HAP-1 (cell line): ENCODE results near the gene MATR3.

ENCODE experiments used
- DNase-seq, 2 experiments: peaks; one replicate each; pipeline ENCODE4 v3.0.0-alpha.2; 2016 to 2020; ENCODE audit warnings: low spot score in 2 of 2
- H3K27me3 ChIP-seq: fragments of 250-450 bp; sonication (Bioruptor Pico); 2 replicates; pipeline ENCODE4 v1.5.1; 2020; ENCODE audit warnings: low read depth, mild to moderate bottlenecking, moderate library complexity
- H3K36me3 ChIP-seq: fragments of 250-450 bp; sonication (Bioruptor Pico); replicated peaks from 2 replicates; pipeline ENCODE4 v1.5.1; 2020; ENCODE audit warnings: mild to moderate bottlenecking
- H3K4me1 ChIP-seq: fragments of 250-450 bp; sonication (Bioruptor Pico); 2 replicates; pipeline ENCODE4 v1.5.1; 2020; ENCODE audit warnings: mild to moderate bottlenecking
- H3K4me3 ChIP-seq: fragments of 250-450 bp; sonication (Bioruptor Pico); 2 replicates; pipeline ENCODE4 v1.5.1; 2020; ENCODE audit warnings: mild to moderate bottlenecking, moderate library complexity
- H3K9me3 ChIP-seq: fragments of 250-450 bp; sonication (Bioruptor Pico); 2 replicates; pipeline ENCODE4 v1.5.1; 2020; ENCODE audit warnings: mild to moderate bottlenecking, moderate library complexity
- in situ Hi-C: fragments of 300-500 bp; cut with MboI; formaldehyde crosslinking; loops from 3 replicates; pipeline ENCODE4 v1.14.3; 2020; ENCODE audit warnings: low sequenced_read_pairs, inconsistent platforms, mixed read lengths

Gene MATR3, protein sequence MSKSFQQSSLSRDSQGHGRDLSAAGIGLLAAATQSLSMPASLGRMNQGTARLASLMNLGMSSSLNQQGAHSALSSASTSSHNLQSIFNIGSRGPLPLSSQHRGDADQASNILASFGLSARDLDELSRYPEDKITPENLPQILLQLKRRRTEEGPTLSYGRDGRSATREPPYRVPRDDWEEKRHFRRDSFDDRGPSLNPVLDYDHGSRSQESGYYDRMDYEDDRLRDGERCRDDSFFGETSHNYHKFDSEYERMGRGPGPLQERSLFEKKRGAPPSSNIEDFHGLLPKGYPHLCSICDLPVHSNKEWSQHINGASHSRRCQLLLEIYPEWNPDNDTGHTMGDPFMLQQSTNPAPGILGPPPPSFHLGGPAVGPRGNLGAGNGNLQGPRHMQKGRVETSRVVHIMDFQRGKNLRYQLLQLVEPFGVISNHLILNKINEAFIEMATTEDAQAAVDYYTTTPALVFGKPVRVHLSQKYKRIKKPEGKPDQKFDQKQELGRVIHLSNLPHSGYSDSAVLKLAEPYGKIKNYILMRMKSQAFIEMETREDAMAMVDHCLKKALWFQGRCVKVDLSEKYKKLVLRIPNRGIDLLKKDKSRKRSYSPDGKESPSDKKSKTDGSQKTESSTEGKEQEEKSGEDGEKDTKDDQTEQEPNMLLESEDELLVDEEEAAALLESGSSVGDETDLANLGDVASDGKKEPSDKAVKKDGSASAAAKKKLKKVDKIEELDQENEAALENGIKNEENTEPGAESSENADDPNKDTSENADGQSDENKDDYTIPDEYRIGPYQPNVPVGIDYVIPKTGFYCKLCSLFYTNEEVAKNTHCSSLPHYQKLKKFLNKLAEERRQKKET

GRCh38 chr5:139293507-139294373 is at the start of gene MATR3:
MATR3 (plus strand) TSS chr5:139293740; CDS start chr5:139307416, 13,676 bp downstream.
- Histone ChIP-seq H3K4me3 (peak within 1 kb of the TSS; percentile 97), H3K9me3 (no peaks in the 10 kb centered on the region), H3K36me3 (peaks cover 14% of the 10 kb centered on the region), H3K4me1 (peaks cover 29% of the 10 kb centered on the region), H3K27me3 (no peaks in the 10 kb centered on the region)
- in situ Hi-C loops, result no loop called here
- peak; percentile 91 to 97 for DNase-seq

DNA sequence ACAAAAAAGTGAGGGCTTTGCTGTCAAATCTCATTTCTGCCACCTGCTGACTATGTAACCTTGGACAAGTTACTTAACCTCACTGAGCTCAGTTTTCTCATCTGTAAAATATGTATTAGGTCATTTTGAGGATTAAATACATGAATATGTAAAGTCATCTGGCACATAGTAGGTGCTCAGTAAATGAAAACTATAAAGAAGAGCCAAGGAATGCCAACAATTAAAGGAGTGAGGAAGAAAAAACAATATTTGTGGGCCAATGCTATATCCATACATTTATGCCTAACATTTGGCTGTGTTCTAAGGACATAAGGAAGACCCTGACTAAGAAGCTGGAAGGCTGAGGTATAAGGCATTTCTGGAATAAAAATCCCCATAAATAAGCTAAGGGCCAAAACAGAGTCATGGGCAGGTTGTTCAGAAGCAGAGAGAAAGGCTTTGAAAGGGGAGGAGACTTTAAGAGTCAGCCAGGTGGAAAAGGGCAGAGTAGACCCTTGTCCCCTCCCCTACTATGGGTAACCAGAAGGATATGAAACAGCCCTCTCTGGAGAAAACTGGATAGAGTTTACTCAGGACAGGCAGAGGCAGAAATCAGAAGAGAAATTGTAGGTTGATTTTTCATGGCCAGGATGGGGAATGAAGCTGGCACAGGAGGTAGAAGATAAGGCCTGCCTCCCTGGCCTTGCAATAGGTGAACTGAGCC is 47.8 kb upstream of the MATR3 start:
- Histone ChIP-seq H3K9me3 (no peaks in the 10 kb centered on the region), H3K4me1 (peaks cover 10% of the 10 kb centered on the region), H3K36me3 (no peaks in the 10 kb centered on the region), H3K4me3 (no peak overlapping the region), H3K27me3 (no peaks in the 10 kb centered on the region; the same call in 1 of the 2 replicates)
- DNase-seq, result no peak
- in situ Hi-C loops, result no loop called here

GRCh38 chr5:139246394-139246793 is 47.1 kb upstream of the MATR3 start:
- Histone ChIP-seq H3K4me3 (no peak overlapping the region), H3K4me1 (peaks cover 10% of the 10 kb centered on the region), H3K36me3 (no peaks in the 10 kb centered on the region), H3K27me3 (no peaks in the 10 kb centered on the region; the same call in 1 of the 2 replicates), H3K9me3 (no peaks in the 10 kb centered on the region)
- no peak for DNase-seq
- in situ Hi-C loops, result no loop called here

DNA sequence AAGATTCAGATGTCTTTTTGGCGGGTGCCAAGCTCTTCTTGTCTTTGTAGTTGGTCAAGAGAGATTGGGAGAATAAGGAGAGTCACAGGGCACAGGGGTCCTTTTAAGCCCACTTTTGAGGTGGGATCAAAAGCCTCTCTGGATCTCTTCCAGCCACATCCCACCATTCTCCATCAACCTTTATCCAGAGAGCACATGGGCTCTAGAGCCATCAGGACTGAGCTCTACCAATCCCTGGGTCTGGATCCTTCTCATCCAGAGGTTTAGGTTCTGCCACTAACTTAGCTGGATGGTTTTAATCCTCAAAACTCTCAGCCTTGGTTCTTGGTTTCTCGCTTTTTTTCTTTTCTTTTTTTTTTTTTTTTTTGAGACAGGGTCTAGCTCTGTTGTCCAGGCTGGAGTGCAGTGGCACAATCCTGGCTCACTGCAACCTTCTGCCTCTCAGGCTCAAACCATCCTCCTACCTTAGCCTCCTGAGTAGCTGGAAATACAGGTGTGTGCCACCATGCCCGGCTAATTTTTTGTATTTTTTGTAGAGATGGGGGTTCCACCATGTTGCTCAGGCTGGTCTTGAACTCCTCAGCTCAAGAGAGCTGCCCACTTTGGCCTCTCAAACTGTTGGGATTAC is 44.6 kb upstream of the MATR3 start:
- Histone ChIP-seq H3K9me3 (no peaks in the 10 kb centered on the region), H3K4me3 (no peak overlapping the region), H3K27me3 (no peaks in the 10 kb centered on the region), H3K36me3 (no peaks in the 10 kb centered on the region), H3K4me1 (peaks cover 10% of the 10 kb centered on the region)
- no peak for DNase-seq
- in situ Hi-C loops, result no loop called here

DNA sequence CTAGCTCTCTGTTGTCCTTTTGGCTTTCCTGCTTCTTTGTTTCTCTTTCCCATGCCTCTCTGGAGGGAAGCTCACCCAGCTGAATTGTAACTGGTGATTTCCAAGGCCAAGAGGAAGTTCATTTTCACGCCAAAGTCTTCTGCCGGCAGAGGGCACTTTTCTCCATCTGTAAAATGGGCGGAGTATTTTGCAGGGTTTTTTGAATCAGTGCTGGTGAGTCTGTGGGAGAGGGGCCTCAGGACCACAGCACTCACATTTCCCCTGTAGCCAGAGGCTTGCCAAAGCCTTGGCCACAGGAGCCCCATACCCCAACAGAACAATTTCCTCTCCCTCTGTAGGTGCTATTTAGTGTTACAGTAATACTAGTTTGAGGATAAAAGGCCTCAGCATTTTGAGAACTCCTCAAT is 42.3 kb upstream of the MATR3 start:
- H3K9me3 ChIP-seq, result no peaks in the 10 kb centered on the region
- in situ Hi-C loops, result loop anchor here (25.0 kb wide), 1 partner anchor 439 kb away; no protein-coding TSS in a partner anchor
- H3K4me3 ChIP-seq, result no peak overlapping the region
- peaks cover 10% of the 10 kb centered on the region for H3K4me1 ChIP-seq
- H3K27me3 ChIP-seq, result no peaks in the 10 kb centered on the region
- no peak for DNase-seq
- H3K36me3 ChIP-seq, result no peaks in the 10 kb centered on the region

DNA sequence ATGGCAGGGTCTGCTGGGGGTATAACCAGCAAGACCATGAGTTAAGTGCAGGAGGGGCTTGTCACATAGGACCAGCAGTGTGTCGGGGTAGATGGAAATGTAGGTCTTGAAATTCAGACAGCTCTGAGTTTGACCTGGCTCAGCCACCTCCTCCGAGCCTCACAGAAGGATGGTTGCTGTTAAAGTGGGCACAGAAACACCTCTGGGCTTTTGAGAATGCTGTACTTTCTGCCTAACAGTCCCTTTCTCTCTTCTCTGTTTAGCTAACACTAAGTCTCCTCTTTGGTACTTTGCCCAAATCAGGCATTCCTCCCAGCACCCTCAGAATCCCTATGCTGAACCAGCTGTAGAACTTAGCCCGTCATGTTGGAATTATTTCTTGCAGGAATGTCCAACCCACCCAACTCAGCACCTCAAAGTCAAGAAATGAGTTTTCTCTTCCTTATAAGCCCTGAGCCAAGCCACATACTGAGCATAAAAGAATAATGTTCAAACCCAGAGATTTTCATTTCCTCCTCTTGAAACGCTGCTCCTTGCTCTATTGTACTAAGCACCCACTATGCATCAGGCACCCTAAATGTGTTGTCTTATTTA is 41.7 kb upstream of the MATR3 start:
- in situ Hi-C loops, result loop anchor here (25.0 kb wide), 1 partner anchor 439 kb away; no protein-coding TSS in a partner anchor
- Histone ChIP-seq H3K4me1 (peaks cover 10% of the 10 kb centered on the region), H3K9me3 (no peaks in the 10 kb centered on the region), H3K27me3 (no peaks in the 10 kb centered on the region), H3K4me3 (no peak overlapping the region), H3K36me3 (no peaks in the 10 kb centered on the region)
- no peak for DNase-seq

GRCh38 chr5:139253115-139253514 is 40.4 kb upstream of the MATR3 start:
- in situ Hi-C loops, result loop anchor here (25.0 kb wide), 1 partner anchor 441 kb away; no protein-coding TSS in a partner anchor
- H3K4me1 ChIP-seq, result peaks cover 6% of the 10 kb centered on the region
- no peak for DNase-seq
- no peaks in the 10 kb centered on the region for H3K9me3 ChIP-seq
- H3K36me3 ChIP-seq, result no peaks in the 10 kb centered on the region
- H3K4me3 ChIP-seq, result no peak overlapping the region
- no peaks in the 10 kb centered on the region for H3K27me3 ChIP-seq

DNA sequence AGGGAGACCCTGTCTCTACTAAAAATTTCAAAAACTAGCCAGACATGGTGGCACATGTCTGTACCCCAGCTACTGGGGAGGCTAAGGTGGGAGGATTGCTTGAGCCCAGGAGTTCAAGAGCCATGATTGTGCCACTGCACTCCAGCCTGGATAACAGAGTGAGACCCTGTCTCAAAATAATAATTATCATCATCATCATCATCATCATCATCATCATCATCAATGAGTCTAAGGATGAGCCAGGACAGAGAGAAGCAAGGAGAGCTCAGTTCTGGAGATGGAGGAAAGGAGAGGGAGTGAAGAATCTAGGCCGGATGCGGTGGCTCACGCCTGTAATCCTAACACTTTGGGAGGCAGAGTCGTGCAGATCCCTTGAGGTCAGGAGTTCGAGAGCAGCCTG is 36.7 kb upstream of the MATR3 start:
- no peaks in the 10 kb centered on the region for H3K4me1 ChIP-seq
- in situ Hi-C loops, result loop anchor here (25.0 kb wide), 1 partner anchor 445 kb away; no protein-coding TSS in a partner anchor
- no peaks in the 10 kb centered on the region for H3K9me3 ChIP-seq
- H3K36me3 ChIP-seq, result no peaks in the 10 kb centered on the region
- no peak overlapping the region for H3K4me3 ChIP-seq
- DNase-seq, result no peak
- no peaks in the 10 kb centered on the region for H3K27me3 ChIP-seq

DNA sequence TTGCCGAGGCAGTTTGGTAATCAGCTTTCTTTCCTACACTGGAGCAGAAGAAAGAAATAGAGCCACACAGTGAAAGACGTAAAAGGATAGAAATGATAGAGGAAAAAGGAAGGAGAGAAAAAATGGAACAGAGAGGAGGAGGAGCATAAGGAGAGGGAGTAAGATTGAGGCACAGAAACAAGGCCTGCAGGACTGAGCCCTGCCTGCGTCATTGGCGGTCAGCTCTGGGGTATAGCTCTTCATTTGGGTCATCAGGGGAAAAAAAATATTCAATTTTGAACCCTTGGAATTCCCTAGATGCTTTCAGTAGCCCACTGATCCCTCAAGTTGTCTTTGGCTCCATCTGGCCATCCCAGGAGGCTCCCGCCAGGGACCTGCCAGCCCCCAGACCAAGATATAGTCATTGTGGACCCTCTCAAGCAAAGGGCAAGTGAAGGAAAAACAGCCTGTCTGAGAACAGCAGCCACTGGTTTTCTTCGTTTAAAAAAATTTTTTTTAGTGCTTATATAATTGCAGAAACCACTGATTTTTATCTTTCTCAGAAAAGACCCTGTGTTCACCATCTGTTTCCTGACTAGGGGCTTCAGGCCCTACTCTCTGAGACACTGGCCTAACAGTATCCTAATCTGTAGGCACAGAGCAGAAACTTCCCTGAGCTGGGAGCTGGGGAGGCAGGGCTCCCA is 31.3 kb upstream of the MATR3 start:
- Histone ChIP-seq H3K36me3 (no peaks in the 10 kb centered on the region), H3K27me3 (no peaks in the 10 kb centered on the region), H3K4me1 (peaks cover 5% of the 10 kb centered on the region), H3K9me3 (no peaks in the 10 kb centered on the region), H3K4me3 (no peak overlapping the region)
- in situ Hi-C loops, result loop anchor here (10.0 to 25.0 kb wide), 2 partner anchors 450 to 627 kb away; no protein-coding TSS in a partner anchor
- DNase-seq, result no peak

DNA sequence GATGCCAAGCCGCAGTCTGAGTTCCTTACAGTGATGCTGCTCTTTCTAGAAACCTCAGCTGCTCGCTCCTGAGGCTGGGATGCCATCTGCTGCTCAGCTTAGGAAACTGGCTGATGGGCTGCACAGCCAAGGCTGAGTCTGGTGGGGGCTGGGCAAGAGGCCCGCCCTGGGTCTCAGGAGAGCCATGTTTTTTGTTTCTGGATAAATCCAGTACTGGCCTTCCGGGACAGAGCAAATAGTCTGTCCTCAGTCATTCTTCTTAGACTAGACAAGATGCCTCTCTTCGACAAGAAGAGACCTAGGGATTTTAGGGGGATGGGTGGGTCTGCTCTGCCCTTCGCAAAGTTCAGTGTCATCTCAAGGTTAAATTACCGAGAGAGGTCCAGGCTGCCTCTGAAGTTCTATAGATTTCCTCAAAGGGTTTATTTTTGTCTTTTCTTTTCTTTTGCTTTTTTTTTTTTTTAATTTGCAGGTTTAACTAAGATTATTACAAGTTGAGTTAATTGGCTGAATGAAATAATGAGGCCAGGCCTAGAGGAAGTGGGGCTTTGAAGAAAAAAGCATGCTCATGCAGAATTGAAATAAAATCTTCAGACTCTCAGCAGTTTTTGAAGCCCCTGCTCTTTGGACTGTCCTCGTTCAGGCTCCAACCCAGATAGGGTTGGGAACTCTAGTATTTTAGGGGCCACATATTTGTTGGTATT is 30.6 kb upstream of the MATR3 start:
- no peaks in the 10 kb centered on the region for H3K9me3 ChIP-seq
- H3K27me3 ChIP-seq, result no peaks in the 10 kb centered on the region
- H3K4me3 ChIP-seq, result no peak overlapping the region
- DNase-seq, result peak; percentile 88 to 91
- no peaks in the 10 kb centered on the region for H3K36me3 ChIP-seq
- peaks cover 5% of the 10 kb centered on the region for H3K4me1 ChIP-seq
- in situ Hi-C loops, result loop anchor here (10.0 to 25.0 kb wide), 2 partner anchors 451 to 628 kb away; no protein-coding TSS in a partner anchor

DNA sequence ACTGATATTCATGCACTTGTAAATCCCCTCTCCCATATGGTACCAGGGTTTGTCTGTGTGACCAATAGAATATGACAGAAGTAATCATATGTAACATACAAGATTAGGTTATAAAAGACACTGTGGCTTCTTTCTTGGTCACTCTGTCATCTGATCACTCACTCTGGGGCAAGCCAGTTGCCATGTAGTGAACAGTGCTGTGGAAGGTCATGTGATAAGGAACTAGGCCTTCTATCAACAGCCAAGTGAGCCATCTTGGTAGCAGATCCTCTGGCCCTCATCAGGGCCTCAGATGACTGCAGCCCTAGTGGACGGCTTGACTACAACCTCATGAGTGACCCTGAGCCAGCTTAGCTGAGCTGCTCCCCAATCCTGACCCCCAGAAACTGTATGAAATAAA is 30.0 kb upstream of the MATR3 start:
- no peak for DNase-seq
- Histone ChIP-seq H3K36me3 (no peaks in the 10 kb centered on the region), H3K27me3 (no peaks in the 10 kb centered on the region), H3K4me3 (no peak overlapping the region), H3K9me3 (no peaks in the 10 kb centered on the region), H3K4me1 (peaks cover 9% of the 10 kb centered on the region)
- in situ Hi-C loops, result loop anchor here (10.0 to 25.0 kb wide), 2 partner anchors 451 to 629 kb away; no protein-coding TSS in a partner anchor
